GM12892 (cell line): Measurements from ENCODE around the gene MRPL32.

Experiments
- POLR2A ChIP-seq: IDR thresholded peaks from 2 replicates; pipeline ENCODE4 v1.6.1; 2011; ENCODE audit warnings: low read depth, low read length, control low read depth
- POLR2AphosphoS5 ChIP-seq: IDR thresholded peaks from 2 replicates; pipeline ENCODE4 v1.6.1; 2011; ENCODE audit warnings: low read depth, low read length, control low read depth
- TAF1 ChIP-seq: IDR thresholded peaks from 2 replicates; pipeline ENCODE4 v1.6.1; 2011; ENCODE audit warnings: low read depth, mild to moderate bottlenecking, control low read depth, low read length, borderline replicate concordance

DNA sequence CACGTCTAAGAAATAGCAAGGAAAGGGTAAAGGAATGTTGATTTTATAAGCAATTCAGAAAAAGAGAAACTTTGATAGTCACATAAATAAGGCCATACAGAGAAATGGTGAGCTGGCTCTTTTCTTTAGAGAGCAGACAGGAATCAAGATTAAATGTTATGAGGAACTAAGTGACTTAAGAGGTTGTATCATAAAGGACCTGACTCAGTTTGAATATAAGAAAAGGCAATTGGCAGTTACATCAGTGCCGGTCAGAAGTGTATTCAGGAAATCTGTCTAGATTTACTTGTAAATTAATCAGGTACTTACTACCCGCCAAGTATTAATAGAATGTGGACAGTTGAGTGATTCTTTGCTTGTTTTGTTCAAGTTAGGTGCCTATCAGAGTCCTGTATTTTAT is 2.1 kb downstream of the MRPL32 start:
- TF ChIP-seq POLR2AphosphoS5 (no peak), POLR2A (no peak), TAF1 (no peak)
